ENCODE data around the gene RGP1. TPM values are rescaled to one million over a fixed set of nuclear protein-coding genes. Genes with fewer than 3 reads are reported as not detected.

RGP1 gene
- total and polyA plus RNA-seq, 3 donors from 2014 or later, result 21.1 to 23.9 (median 21.4) TPM

GRCh38 chr9:35783418-35783817, 34.3 kb downstream of the RGP1 start:
- TF ChIP-seq POLR2A (IDR thresholded peaks at IDR 0.05), result no peak
- no peak for TF ChIP-seq CTCF (IDR thresholded peaks at IDR 0.05)
- H3K9me3 ChIP-seq, result no peaks in the 10 kb centered on the region
- H3K27me3 ChIP-seq, result no peaks in the 10 kb centered on the region
- no peaks in the 10 kb centered on the region for H3K4me1 ChIP-seq
- no peaks in the 10 kb centered on the region for H3K36me3 ChIP-seq (ENCODE audit: low read depth, missing control alignments)
- no peak overlapping the region for H3K27ac ChIP-seq
- DNase-seq, result no peak
- intact Hi-C loops (cut with DNase I; ENCODE audit: low total_unique reads), result no loop called here
- no peak overlapping the region for H3K4me3 ChIP-seq

DNA sequence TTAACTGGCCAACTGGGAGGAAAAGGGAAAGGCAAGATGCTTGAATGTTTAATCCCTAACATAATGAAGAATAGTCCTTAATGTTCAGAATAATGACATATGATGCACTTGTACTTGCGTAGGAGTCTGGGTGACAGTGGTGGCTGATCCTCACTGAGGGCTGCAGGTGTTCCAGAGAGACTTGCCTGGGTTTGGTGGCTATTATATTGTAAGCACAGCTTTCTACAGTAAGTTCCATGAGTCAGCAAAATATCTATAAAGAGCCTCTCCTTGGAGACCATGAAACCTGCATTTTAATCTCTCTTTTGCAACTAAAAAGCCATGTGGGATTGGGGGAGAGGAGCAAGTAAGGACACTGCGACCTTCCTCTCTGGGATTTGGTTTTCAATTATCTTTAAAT, 40.5 kb downstream of the RGP1 start:
- H3K9me3 ChIP-seq, result no peaks in the 10 kb centered on the region
- H3K36me3 ChIP-seq (ENCODE audit: low read depth, missing control alignments), result no peaks in the 10 kb centered on the region
- DNase-seq, result no peak
- TF ChIP-seq CTCF (IDR thresholded peaks at IDR 0.05) (no peak), POLR2A (IDR thresholded peaks at IDR 0.05) (no peak)
- H3K4me1 ChIP-seq, result peaks cover 26% of the 10 kb centered on the region
- no peak overlapping the region for H3K27ac ChIP-seq
- no peaks in the 10 kb centered on the region for H3K27me3 ChIP-seq
- 56 to 67% methylated on average over 2 of the region's 2 CpGs for WGBS, 2 donors
- H3K4me3 ChIP-seq, result no peak overlapping the region
- intact Hi-C loops (cut with DNase I; ENCODE audit: low total_unique reads), result no loop called here

DNA sequence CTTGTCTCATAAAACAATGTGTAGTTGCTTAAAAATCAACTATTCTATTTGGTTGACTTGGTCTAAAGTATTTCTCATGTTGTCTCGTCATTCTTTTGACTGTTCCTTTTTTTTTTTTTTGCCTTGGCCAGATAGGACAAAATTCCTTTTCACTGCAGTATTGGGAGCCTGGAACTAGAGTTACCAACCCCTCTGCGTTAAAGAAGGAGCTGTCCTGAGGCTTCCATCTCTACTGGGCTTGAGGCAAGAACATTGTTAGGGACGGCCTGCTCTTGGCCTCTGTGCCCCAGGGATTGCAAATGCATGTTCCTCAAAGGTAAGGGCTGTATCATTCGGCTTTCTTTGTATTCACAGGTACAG, 40.9 kb downstream of the RGP1 start:
- no peaks in the 10 kb centered on the region for H3K27me3 ChIP-seq
- H3K4me1 ChIP-seq, result peaks cover 26% of the 10 kb centered on the region
- no peak for TF ChIP-seq CTCF (IDR thresholded peaks at IDR 0.05)
- no peak for TF ChIP-seq POLR2A (IDR thresholded peaks at IDR 0.05)
- H3K4me3 ChIP-seq, result no peak overlapping the region
- H3K27ac ChIP-seq, result no peak overlapping the region
- no peak for DNase-seq
- H3K36me3 ChIP-seq (ENCODE audit: low read depth, missing control alignments), result no peaks in the 10 kb centered on the region
- 10 to 15% methylated on average over 4 of the region's 4 CpGs for WGBS, 2 donors
- intact Hi-C loops (cut with DNase I; ENCODE audit: low total_unique reads), result no loop called here
- H3K9me3 ChIP-seq, result no peaks in the 10 kb centered on the region

GRCh38 chr9:35790385-35791296, 41.6 kb downstream of the RGP1 start:
- peak; percentile 85 for DNase-seq
- intact Hi-C loops (cut with DNase I; ENCODE audit: low total_unique reads), result no loop called here
- H3K9me3 ChIP-seq, result no peaks in the 10 kb centered on the region
- H3K4me1 ChIP-seq, result peaks cover 26% of the 10 kb centered on the region
- 17 to 24% methylated on average over 24 to 37 of the region's 37 CpGs for WGBS, 2 donors
- TF ChIP-seq CTCF (IDR thresholded peaks at IDR 0.05), result peak; percentile 75 to 91 (median 83)
- no peak for TF ChIP-seq POLR2A (IDR thresholded peaks at IDR 0.05)
- peak overlapping the region; percentile 55 to 63 for H3K4me3 ChIP-seq
- peak overlapping the region; percentile 59 to 80 for H3K27ac ChIP-seq
- H3K36me3 ChIP-seq (ENCODE audit: low read depth, missing control alignments), result no peaks in the 10 kb centered on the region
- no peaks in the 10 kb centered on the region for H3K27me3 ChIP-seq

Data from testis (tissue), 3 donors.